A673 (cell line): ENCODE results near the gene TMEM178B.

Experiments
- EZH2 ChIP-seq: fragments of 200-600 bp; sonication (generic); IDR thresholded peaks from 2 replicates; pipeline ENCODE4 v1.6.1; 2017; ENCODE audit warnings: borderline replicate concordance, low read depth, mild to moderate bottlenecking, mixed read lengths, antibody characterized with exemption, low read length; ENCODE audit not compliant: poor library complexity, severe bottlenecking
- TF ChIP-seq, protein P1 (sequence below): fragments of 300-800, 200-600 bp; sonication (generic); conservative IDR thresholded peaks from 2 replicates; pipeline ENCODE4 v1.5.1; 2017; ENCODE audit warnings: low read depth, mild to moderate bottlenecking, antibody characterized with exemption, low read length, moderate library complexity, mixed read lengths

DNA sequence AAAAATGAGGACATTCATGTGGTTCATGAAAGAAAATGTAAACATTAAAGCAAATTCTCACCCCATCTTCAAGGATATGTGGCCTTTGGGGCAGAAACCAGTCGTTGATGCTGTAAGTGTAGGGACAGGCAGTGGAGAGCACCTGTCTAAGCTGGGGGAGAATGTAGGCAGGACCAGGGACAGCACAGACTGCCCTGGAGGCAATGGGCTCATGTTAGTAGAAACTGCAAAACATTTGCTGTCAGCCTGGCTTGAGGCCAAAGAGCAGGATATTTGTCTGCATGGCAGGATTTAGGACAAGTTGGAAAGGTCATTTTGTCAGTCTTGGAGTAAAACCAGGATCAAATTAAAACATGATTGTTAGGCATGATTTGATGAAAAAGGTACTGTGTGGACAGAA lies 265.7 kb downstream of the TMEM178B start:
- TF ChIP-seq, protein P1, sequence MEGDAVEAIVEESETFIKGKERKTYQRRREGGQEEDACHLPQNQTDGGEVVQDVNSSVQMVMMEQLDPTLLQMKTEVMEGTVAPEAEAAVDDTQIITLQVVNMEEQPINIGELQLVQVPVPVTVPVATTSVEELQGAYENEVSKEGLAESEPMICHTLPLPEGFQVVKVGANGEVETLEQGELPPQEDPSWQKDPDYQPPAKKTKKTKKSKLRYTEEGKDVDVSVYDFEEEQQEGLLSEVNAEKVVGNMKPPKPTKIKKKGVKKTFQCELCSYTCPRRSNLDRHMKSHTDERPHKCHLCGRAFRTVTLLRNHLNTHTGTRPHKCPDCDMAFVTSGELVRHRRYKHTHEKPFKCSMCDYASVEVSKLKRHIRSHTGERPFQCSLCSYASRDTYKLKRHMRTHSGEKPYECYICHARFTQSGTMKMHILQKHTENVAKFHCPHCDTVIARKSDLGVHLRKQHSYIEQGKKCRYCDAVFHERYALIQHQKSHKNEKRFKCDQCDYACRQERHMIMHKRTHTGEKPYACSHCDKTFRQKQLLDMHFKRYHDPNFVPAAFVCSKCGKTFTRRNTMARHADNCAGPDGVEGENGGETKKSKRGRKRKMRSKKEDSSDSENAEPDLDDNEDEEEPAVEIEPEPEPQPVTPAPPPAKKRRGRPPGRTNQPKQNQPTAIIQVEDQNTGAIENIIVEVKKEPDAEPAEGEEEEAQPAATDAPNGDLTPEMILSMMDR, result no peak
- no peak for TF ChIP-seq EZH2
